Stimulated activated CD8-positive, alpha-beta memory T cell treated with anti-CD3 and anti-CD28 coated beads, Interleukin-12 subunit alpha, Interleukin-12 subunit beta, amount 100 ng/mL, for 24 hours (primary cell): ENCODE data around the gene PRKACG.
"Not testable (repeated sequence)": the region's sequence is repeated elsewhere in the genome, so short reads cannot be mapped to it uniquely, and the experiment has no call there.

ENCODE experiments used
- DNase-seq: peaks from one replicate; pipeline ENCODE4 v3.0.0-alpha.2; 2020; ENCODE audit errors: extremely low read depth

PRKACG gene

GRCh38 chr9:69023650-69024049, 9.7 kb upstream of the PRKACG start:
- no peak for DNase-seq

DNA sequence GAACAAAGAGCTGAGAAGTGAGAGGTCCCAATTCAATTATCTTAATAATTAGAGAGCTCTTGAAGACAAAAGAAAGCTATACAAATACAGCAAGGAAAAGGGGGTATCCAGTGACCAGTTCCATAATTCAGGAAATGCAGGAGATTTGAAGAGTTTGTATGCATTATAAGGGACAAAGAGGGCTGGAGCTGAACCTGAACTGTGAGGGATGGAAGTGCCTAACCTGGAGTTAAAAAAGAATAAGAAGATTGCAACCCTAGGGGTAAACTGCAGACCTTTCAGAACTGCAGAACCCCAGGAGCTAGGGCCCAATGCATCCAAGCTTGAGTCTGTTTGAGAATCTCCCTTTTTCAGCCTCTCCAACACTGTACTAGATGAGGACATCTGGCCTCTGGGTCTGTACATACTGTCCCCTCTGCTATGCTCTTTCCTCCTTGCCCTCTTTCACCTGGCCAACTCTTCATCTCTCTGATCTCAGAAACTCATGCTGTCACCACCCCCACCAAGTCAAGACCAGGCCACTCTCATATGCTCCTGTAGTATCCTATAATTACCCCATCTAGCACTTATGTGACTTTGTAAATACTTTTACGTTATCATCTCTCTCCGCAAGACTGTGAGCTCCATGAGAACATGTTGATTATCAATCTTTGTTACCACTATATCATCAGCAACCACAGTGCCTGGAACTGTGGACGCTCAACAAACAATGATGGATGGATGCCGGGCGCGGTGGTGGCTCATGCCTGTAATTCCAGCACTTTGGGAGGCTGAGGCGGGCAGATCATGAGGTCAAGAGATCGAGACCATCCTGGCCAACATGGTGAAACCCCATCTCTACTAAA, 6.6 kb upstream of the PRKACG start:
- DNase-seq: no peak

GRCh38 chr9:69019808-69020207, 5.9 kb upstream of the PRKACG start:
- DNase-seq: no peak

- DNase-seq: no peak
These were observed 4.8 kb upstream of the PRKACG start for GRCh38 chr9:69018737-69019136.

- no peak for DNase-seq
These were observed 2.5 kb upstream of the PRKACG start for GRCh38 chr9:69016191-69017096.

DNA sequence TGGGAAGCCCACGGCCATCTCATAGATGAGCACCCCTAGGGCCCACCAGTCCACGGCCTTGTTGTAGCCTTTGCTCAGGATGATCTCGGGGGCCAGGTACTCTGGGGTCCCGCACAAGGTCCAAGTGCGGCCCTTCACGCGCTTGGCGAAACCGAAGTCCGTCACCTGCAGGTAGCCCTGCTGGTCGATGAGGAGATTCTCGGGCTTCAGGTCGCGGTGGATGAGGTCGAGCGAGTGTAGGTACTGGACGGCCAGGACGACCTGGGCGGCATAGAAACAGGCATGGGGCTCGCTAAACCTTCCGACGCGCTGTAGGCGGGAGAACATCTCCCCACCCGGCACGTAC, 558 bp downstream of the PRKACG start:
- no peak for DNase-seq

DNA sequence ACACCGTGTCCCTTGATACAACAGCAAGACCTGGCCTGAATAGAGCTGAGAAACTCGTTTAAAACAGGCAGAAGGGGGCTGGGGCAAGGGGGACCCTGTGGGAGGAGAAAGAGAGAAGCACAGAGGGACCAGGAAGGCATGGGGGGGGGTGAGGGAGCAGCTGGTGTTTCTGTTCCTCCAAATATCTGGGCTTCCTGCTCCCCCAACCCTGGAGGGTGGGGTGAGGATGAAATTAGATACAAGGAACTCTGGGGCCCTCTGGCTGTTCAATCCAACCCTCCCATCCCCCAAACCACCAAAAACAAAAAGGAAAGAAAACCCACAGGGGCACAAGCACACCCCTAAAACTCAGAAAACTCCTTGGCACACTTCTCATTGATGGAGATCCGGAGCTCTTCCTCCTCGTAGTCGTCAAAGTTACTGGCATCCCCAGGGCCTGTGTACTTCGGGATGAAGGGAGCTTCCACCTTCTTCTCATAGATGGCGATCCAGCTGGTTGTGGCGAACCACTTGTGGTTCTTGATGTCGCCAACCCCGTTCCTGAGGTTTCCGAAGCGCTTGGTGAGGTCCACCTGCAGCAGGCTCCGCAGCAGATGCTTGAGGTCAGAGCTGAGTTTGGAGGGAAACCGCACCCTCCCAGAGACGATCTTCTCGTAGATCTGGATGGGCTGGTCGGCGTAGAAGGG, 1.1 kb downstream of the PRKACG start:
- DNase-seq: no peak

DNA sequence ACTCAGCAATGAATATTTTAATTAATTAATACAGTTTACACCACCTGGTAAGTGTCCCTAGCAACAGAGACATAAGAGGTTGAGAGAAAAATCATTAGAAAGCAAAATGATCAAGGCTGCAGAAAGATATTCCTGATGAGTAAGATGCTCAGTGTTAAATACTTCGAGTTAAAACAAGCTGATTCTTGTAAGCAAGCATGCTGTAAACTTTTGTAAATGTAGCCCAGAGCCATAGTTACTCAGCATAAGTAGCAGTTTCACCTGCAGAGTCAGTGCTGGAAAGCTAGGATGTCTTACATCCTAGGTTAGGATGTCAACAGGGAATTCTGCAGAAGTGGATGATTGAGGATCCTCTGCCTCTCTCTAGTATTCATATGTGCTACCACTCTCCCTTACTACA, 4.2 kb downstream of the PRKACG start:
- no peak for DNase-seq

- DNase-seq: no peak
These were observed 9.1 kb downstream of the PRKACG start for GRCh38 chr9:69004836-69005235.

- DNase-seq: no peak
These were observed 10.9 kb downstream of the PRKACG start for GRCh38 chr9:69003051-69003450.

- DNase-seq: no peak
These were observed 12.0 kb downstream of the PRKACG start for GRCh38 chr9:69001921-69002320.

- DNase-seq: no peak
These were observed 14.4 kb downstream of the PRKACG start for GRCh38 chr9:68999393-69000105.

- no peak for DNase-seq
These were observed 15.1 kb downstream of the PRKACG start for GRCh38 chr9:68998812-68999211.

DNA sequence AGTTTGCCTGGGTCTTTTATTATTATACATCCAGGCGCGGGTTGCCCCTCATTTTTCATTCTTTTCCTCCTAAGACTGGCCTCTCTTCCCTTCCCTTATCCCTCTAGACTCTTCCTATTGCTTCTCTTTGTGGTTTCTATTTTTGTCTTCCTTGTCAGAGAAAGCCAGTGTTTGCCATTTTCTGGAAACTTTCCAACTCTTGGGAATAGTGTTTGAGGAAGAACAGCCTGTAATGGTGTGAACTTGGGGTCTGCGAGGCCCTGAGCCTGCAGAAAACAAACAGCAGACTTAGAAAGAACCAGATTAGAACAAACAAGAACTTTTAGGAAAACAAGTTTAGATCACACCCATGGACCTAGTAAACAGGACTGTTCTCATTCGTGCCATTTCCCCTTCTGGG, 15.5 kb downstream of the PRKACG start:
- DNase-seq: no peak

GRCh38 chr9:68997666-68998065, 16.2 kb downstream of the PRKACG start:
- DNase-seq: no peak

GRCh38 chr9:68996462-68996861, 17.5 kb downstream of the PRKACG start:
- no peak for DNase-seq

DNA sequence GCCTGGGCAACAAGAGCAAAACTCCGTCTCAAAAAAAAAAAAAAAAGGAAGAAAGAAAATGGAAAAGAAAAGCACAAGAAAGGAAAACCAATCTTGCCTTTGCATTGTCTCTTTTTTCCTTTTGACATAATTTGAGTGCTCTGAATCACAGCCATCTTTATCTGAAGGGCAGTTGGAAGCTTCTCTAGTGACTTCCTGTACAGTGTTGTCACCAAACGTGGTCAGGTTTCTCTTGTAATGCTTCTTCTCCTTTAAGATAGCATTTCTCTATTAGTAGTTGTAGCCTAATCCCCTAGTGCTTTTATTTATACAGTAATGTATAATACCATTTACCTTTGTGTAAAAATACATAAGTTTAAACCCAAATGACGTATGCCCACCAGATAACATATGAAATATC, 18.1 kb downstream of the PRKACG start:
- DNase-seq: no peak

DNA sequence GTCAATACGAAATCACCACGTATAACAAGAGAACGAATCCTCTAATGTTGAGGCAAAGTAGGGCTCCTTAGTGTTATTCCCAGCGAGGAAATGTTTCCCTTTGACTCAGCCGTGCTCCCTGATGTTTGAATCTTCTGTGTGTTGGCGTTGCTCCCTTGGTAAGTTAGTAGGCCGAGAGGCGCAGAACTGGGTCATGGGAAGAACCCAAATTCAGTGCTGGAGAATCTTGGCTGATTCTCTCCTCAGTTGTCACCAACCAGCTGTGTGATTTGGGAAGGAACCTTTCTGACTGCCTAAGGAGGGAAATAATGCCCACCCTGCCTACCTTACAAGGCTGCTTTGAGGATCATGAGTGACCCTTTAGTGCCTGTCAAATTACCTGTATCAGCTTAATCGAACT, 22.5 kb downstream of the PRKACG start:
- no peak for DNase-seq

DNA sequence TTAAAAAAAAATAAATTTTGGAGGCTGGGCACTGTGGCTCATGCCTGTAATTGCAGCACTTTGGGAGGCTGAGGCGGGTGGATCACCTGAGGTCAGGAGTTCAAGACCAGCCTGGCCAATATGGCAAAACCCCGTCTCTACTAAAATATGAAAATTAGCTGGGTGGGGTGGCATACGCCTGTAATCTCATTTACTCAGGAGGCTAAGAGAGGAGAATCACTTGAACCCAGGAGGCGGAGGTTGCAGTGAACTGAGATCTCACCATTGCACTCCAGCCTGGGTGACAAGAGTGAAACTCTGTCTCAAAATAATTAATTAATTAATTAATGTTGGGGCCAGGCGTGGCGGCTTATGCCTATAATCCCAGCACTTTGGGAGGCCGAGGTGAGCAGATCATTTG, 27.0 kb downstream of the PRKACG start:
- not testable (repeated sequence) for DNase-seq

DNA sequence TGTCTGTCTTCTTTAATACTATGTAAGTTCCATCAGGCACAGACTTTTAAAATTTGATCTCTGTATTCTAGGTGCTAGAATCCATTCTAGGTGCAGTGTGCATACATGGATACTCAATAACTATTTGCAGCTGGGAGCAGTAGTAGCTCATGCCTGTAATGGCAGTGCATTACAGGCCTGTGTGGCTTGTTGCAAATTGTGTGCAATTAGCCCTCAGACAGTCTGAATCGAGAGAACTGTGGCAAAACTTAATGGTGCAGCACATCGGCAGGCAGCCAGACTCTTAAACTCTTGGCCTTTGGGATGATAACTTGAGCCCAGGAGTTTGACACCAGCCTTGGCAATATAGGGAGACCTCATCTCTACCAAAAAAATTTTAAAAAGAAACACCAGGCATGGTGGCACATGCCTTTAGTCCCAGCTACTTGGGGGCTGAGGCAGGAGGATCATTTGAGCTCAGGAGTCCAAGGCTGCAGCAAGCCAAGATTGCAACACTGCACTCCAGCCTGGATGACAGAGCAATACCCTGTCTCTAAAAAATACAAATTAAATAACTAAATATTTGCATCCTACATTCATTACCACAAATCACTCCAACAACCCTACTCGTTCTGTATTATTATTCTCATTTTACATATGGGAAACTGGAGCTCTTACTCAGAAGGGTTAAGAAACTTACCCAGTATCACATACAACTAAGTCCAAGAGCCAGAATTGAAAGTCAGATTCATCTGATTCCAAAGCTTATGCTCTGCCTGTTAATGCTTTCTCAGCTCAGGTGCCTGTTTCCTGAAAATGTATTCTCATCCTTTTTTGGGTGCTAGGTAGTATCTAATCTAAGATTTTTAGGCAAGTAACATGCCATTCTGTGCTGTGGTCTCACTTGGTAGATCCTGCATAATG, 30.1 kb downstream of the PRKACG start:
- no peak for DNase-seq

DNA sequence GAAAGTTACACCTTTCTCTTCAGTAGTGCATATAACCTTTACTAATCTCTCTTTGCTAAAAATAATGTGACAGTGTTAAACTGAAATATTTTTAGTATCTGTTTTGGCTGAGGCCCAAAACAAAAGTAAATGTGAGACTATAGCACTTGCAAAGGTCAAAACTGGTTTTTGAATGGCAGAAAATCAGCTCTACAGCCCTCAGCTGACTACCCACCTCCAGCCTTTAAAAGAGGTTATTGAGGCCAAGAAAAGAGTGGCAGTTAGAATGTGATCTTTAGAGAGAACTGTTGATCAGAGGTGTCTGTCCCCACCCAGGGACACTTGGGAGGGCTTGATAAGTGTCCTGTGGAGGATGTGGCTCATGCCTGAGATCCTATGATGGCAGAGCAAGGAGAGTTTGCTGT, 30.9 kb downstream of the PRKACG start:
- DNase-seq: no peak
